H9 (cell line): Measurements from ENCODE around the gene ZSCAN31. TPM values are rescaled to one million over a fixed set of nuclear protein-coding genes. Genes with fewer than 3 reads are reported as not detected.

Experiments used
- DNase-seq: peaks from one replicate; pipeline ENCODE4 v3.0.0-alpha.2; 2017
- H2AFZ ChIP-seq: one replicate; pipeline ENCODE4 v1.6.1; 2013; ENCODE audit warnings: mild to moderate bottlenecking, low read length, control low read depth, moderate library complexity
- H2AK5ac ChIP-seq: 2 replicates; pipeline ENCODE4 v1.6.1; 2013; ENCODE audit warnings: low read length, control low read depth, mixed read lengths; ENCODE audit not compliant: insufficient read length
- H2BK120ac ChIP-seq: one replicate; pipeline ENCODE4 v1.6.1; 2013; ENCODE audit warnings: low read depth, mild to moderate bottlenecking, low read length, control low read depth, inconsistent platforms; ENCODE audit not compliant: poor library complexity, severe bottlenecking
- H2BK12ac ChIP-seq: 2 replicates; pipeline ENCODE4 v1.6.1; 2013; ENCODE audit warnings: low read length, control low read depth, mixed read lengths, low read depth; ENCODE audit not compliant: insufficient read length
- H2BK15ac ChIP-seq: 2 replicates; pipeline ENCODE4 v1.6.1; 2013; ENCODE audit warnings: low read depth, low read length, control low read depth
- H2BK20ac ChIP-seq: one replicate; pipeline ENCODE4 v1.6.1; 2013; ENCODE audit warnings: low read depth, mild to moderate bottlenecking, low read length, control low read depth, inconsistent platforms; ENCODE audit not compliant: poor library complexity, severe bottlenecking
- H2BK5ac ChIP-seq: 2 replicates; pipeline ENCODE4 v1.6.1; 2013; ENCODE audit warnings: low read length, control low read depth, mixed read lengths; ENCODE audit not compliant: insufficient read length
- H3K14ac ChIP-seq: 2 replicates; pipeline ENCODE4 v1.6.1; 2013; ENCODE audit warnings: low read length, control low read depth; ENCODE audit not compliant: insufficient read depth
- H3K18ac ChIP-seq: 2 replicates; pipeline ENCODE4 v1.6.1; 2013; ENCODE audit warnings: low read depth, mild to moderate bottlenecking, mixed read lengths, low read length, control low read depth; ENCODE audit not compliant: insufficient read length
- H3K23ac ChIP-seq: 2 replicates; pipeline ENCODE4 v1.6.1; 2013; ENCODE audit warnings: low read length, control low read depth, mixed read lengths, low read depth; ENCODE audit not compliant: insufficient read length
- H3K23me2 ChIP-seq: 2 replicates; pipeline ENCODE4 v1.6.1; 2013; ENCODE audit warnings: low read depth, mild to moderate bottlenecking, mixed read lengths, low read length, control low read depth; ENCODE audit not compliant: insufficient read length, poor library complexity, severe bottlenecking
- H3K27ac ChIP-seq: 2 replicates; pipeline ENCODE4 v1.5.1; 2013; ENCODE audit warnings: low read length, control low read depth, mixed read lengths, low read depth; ENCODE audit not compliant: insufficient read length
- H3K27me3 ChIP-seq: 2 replicates; pipeline ENCODE4 v1.6.1; 2013; ENCODE audit warnings: low read length, control low read depth, inconsistent platforms; ENCODE audit not compliant: insufficient read depth
- H3K4ac ChIP-seq: 2 replicates; pipeline ENCODE4 v1.6.1; 2013; ENCODE audit warnings: low read depth, mild to moderate bottlenecking, control low read depth, inconsistent platforms, low read length, moderate library complexity
- H3K4me1 ChIP-seq: 2 replicates; pipeline ENCODE4 v1.6.1; 2013; ENCODE audit warnings: low read length, control low read depth, inconsistent platforms; ENCODE audit not compliant: insufficient read depth
- H3K4me2 ChIP-seq: 2 replicates; pipeline ENCODE4 v1.6.1; 2013; ENCODE audit warnings: low read length, control low read depth, mixed read lengths; ENCODE audit not compliant: insufficient read length, insufficient read depth
- H3K56ac ChIP-seq: 2 replicates; pipeline ENCODE4 v1.6.1; 2013; ENCODE audit warnings: low read depth, mild to moderate bottlenecking, mixed read lengths, low read length, control low read depth; ENCODE audit not compliant: insufficient read length
- H3K79me1 ChIP-seq: 2 replicates; pipeline ENCODE4 v1.6.1; 2013; ENCODE audit warnings: low read depth, mild to moderate bottlenecking, moderate library complexity, low read length, control low read depth, inconsistent platforms; ENCODE audit not compliant: insufficient read depth, poor library complexity, severe bottlenecking
- H3K79me2 ChIP-seq: 2 replicates; pipeline ENCODE4 v1.6.1; 2013; ENCODE audit warnings: low read length, control low read depth, inconsistent platforms; ENCODE audit not compliant: insufficient read depth
- H3K9ac ChIP-seq: 2 replicates; pipeline ENCODE4 v1.6.1; 2013; ENCODE audit warnings: low read length, control low read depth, mixed read lengths; ENCODE audit not compliant: insufficient read length; ENCODE audit errors: extremely low read depth
- H3K9me3 ChIP-seq: one replicate; pipeline ENCODE4 v1.6.1; 2013; ENCODE audit warnings: low read depth, low read length, inconsistent platforms; ENCODE audit not compliant: control insufficient read depth
- H3T11ph ChIP-seq: one replicate; pipeline ENCODE4 v1.6.1; 2013; ENCODE audit warnings: mild to moderate bottlenecking, low read length, control low read depth, inconsistent platforms
- H4K20me1 ChIP-seq: one replicate; pipeline ENCODE4 v1.6.1; 2013; ENCODE audit not compliant: control insufficient read depth, insufficient read length, insufficient read depth
- H4K5ac ChIP-seq: 2 replicates; pipeline ENCODE4 v1.6.1; 2013; ENCODE audit warnings: low read depth, mild to moderate bottlenecking, mixed read lengths, low read length, control low read depth; ENCODE audit not compliant: insufficient read length
- H4K8ac ChIP-seq: replicated peaks from 2 replicates; pipeline ENCODE4 v1.6.1; 2013; ENCODE audit warnings: low read length, control low read depth, mixed read lengths, low read depth; ENCODE audit not compliant: insufficient read length
- H4K91ac ChIP-seq: 2 replicates; pipeline ENCODE4 v1.6.1; 2013; ENCODE audit warnings: low read depth, mild to moderate bottlenecking, moderate library complexity, mixed read lengths, low read length, control low read depth; ENCODE audit not compliant: insufficient read length
- H3K27ac Mint-ChIP-seq, 3 experiments: 2 replicates in 2 of 3; 3 replicates in 1 of 3; pipeline ENCODE4 v1.8.0; 2020 to 2021; ENCODE audit warnings: mixed read lengths in 3 of 3, mild to moderate bottlenecking in 1 of 3, moderate library complexity in 1 of 3
- H3K27me3 Mint-ChIP-seq: 2 replicates; pipeline ENCODE4 v1.8.0; 2021; ENCODE audit warnings: low read depth, mild to moderate bottlenecking, moderate library complexity, mixed read lengths
- H3K36me3 Mint-ChIP-seq, 3 experiments: 2 replicates in 2 of 3; 3 replicates in 1 of 3; pipeline ENCODE4 v1.8.0; 2020 to 2021; ENCODE audit warnings: low read depth in 3 of 3, mixed read lengths in 3 of 3; ENCODE audit not compliant: insufficient read depth in 1 of 3
- H3K4me1 Mint-ChIP-seq, 2 experiments: 2 replicates each; pipeline ENCODE4 v1.8.0; 2020; ENCODE audit warnings: mixed read lengths in 2 of 2
- H3K4me3 Mint-ChIP-seq, 2 experiments: 2 replicates in 1 of 2; 3 replicates in 1 of 2; pipeline ENCODE4 v1.8.0; 2020 to 2021; ENCODE audit warnings: mild to moderate bottlenecking in 2 of 2, mixed read lengths in 2 of 2, moderate library complexity in 1 of 2
- H3K9me3 Mint-ChIP-seq, 2 experiments: 2 replicates in 1 of 2; 3 replicates in 1 of 2; pipeline ENCODE4 v1.8.0; 2020; ENCODE audit warnings: mild to moderate bottlenecking in 2 of 2, mixed read lengths in 2 of 2, moderate library complexity in 1 of 2
- WGBS: extraction: QIAGEN DNeasy Blood & Tissue Kit; methylation state at CpG from one replicate; pipeline ENCODE4 v1.1.7; 2013; ENCODE audit warnings: missing lambda C conversion rate, low lambda C conversion rate, mixed read lengths; ENCODE audit not compliant: insufficient read length; ENCODE audit errors: extremely low coverage; 5-methylcytosine and 5-hydroxymethylcytosine counted together
- total RNA-seq: library from RNA; stranded (reverse); gene quantifications from 2 replicates; pipeline ENCODE4 v1.2.1, GENCODE V29; 2021
- TF ChIP-seq, protein P1 (sequence below): fragments of 200-600 bp; sonication (generic); conservative IDR thresholded peaks from 3 replicates; pipeline ENCODE4 v1.8.0; 2021; ENCODE audit warnings: antibody characterized with exemption, mild to moderate bottlenecking

The ZSCAN31 gene
- total RNA-seq, 1 experiment from 2014 or later, result 7.1 TPM

DNA sequence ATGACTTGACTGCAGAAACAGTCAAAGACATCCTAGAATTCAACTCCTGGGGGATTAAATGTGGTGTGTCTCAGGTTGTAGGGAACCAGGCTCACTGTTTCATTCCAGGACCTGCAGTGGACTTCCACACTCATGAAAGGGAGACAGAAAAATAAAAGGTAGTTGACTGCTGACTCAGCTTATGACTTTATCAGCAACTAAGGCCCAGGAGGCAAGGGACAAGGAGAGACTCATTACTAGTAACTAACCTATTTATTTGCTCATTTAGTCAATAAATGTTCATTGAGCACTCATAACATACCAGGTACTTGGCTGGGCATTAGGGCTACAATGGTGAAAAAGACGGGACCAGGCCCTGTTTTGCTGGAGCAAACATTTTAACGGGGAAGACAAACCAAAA lies 2.9 kb downstream of the ZSCAN31 start:
- Mint-ChIP-seq H3K36me3 (peaks cover 9 to 14% (median 11%) of the 10 kb centered on the region in 3 experiments), H3K27me3 (no peaks in the 10 kb centered on the region), H3K27ac (no peak overlapping the region), H3K4me1 (peaks cover 9 to 11% of the 10 kb centered on the region in 2 experiments; a peak in 3 of 4 replicates), H3K4me3 (no peak overlapping the region), H3K9me3 (peaks cover 6 to 15% of the 10 kb centered on the region in 2 experiments)
- Histone ChIP-seq H4K91ac (no peak overlapping the region), H3T11ph (no peak overlapping the region), H3K4ac (no peak overlapping the region), H2BK5ac (no peak overlapping the region), H2BK120ac (no peak overlapping the region), H3K23ac (no peak overlapping the region), H3K27ac (no peak overlapping the region), H2AK5ac (no peak overlapping the region), H2AFZ (no peak overlapping the region), H3K9ac (no peak overlapping the region), H3K18ac (no peak overlapping the region), H3K9me3 (no peaks in the 10 kb centered on the region), H3K27me3 (no peaks in the 10 kb centered on the region), H3K14ac (no peak overlapping the region), H2BK20ac (no peak overlapping the region), H3K23me2 (peaks cover 14% of the 10 kb centered on the region), H4K20me1 (no peaks in the 10 kb centered on the region), H4K5ac (no peak overlapping the region), H3K4me2 (no peak overlapping the region), H4K8ac (no peak overlapping the region), H3K4me1 (no peaks in the 10 kb centered on the region), H3K79me1 (no peaks in the 10 kb centered on the region), H2BK12ac (no peak overlapping the region), H3K56ac (no peak overlapping the region), H3K79me2 (no peaks in the 10 kb centered on the region), H2BK15ac (no peak overlapping the region)
- TF ChIP-seq, protein P1, sequence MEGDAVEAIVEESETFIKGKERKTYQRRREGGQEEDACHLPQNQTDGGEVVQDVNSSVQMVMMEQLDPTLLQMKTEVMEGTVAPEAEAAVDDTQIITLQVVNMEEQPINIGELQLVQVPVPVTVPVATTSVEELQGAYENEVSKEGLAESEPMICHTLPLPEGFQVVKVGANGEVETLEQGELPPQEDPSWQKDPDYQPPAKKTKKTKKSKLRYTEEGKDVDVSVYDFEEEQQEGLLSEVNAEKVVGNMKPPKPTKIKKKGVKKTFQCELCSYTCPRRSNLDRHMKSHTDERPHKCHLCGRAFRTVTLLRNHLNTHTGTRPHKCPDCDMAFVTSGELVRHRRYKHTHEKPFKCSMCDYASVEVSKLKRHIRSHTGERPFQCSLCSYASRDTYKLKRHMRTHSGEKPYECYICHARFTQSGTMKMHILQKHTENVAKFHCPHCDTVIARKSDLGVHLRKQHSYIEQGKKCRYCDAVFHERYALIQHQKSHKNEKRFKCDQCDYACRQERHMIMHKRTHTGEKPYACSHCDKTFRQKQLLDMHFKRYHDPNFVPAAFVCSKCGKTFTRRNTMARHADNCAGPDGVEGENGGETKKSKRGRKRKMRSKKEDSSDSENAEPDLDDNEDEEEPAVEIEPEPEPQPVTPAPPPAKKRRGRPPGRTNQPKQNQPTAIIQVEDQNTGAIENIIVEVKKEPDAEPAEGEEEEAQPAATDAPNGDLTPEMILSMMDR, result no peak
- no CpG with 5 or more reads among the region's 2 CpGs for WGBS
- DNase-seq, result no peak
